Lung (tissue), 12 donors: ENCODE results near the gene EYS. TPM values are rescaled to one million over a fixed set of nuclear protein-coding genes. Genes with fewer than 3 reads are reported as not detected.

Experiments
- ATAC-seq: fragments of 200-7000 bp; cut with Tn5 transposase; one replicate; pipeline ENCODE4 v1.9.1; 2020; ENCODE audit warnings: moderate number of reproducible peaks; ENCODE audit not compliant: insufficient read depth, low FRiP score
- DNase-seq, 3 donors: peaks; one replicate each; pipeline ENCODE4 v3.0.0-alpha.2; 2013 to 2017
- H3K27ac ChIP-seq, 2 donors: one replicate each; pipeline ENCODE4 v1.5.1; 2013; ENCODE audit warnings: mild to moderate bottlenecking in 2 of 2, moderate library complexity in 2 of 2, control low read depth in 1 of 2, inconsistent platforms in 1 of 2, low read depth in 1 of 2, low read length in 1 of 2
- H3K27me3 ChIP-seq, 3 donors: one replicate each; pipeline ENCODE4 v1.5.1; 2013; ENCODE audit warnings: low read length in 2 of 3; ENCODE audit not compliant: control insufficient read depth in 3 of 3, insufficient read depth in 3 of 3
- H3K36me3 ChIP-seq, 4 donors: one replicate each; pipeline ENCODE4 v1.5.1; 2013; ENCODE audit warnings: low read length in 4 of 4, mild to moderate bottlenecking in 1 of 4, moderate library complexity in 1 of 4; ENCODE audit not compliant: control insufficient read depth in 4 of 4, insufficient read depth in 4 of 4
- H3K4me1 ChIP-seq, 5 donors: one replicate each; pipeline ENCODE4 v1.5.1; 2013; ENCODE audit warnings: low read length in 5 of 5, mild to moderate bottlenecking in 2 of 5, moderate library complexity in 1 of 5; ENCODE audit not compliant: control insufficient read depth in 5 of 5, insufficient read depth in 5 of 5
- H3K4me3 ChIP-seq: one replicate; pipeline ENCODE4 v1.5.1; 2013; ENCODE audit warnings: mild to moderate bottlenecking, control low read depth, moderate library complexity
- H3K9ac ChIP-seq, 2 donors: one replicate each; pipeline ENCODE4 v1.5.1; 2013; ENCODE audit warnings: low read length in 2 of 2, control low read depth in 1 of 2; ENCODE audit not compliant: insufficient read depth in 1 of 2
- H3K9me3 ChIP-seq, 4 donors: one replicate each; pipeline ENCODE4 v1.5.1; 2013; ENCODE audit warnings: low read length in 3 of 4, mild to moderate bottlenecking in 1 of 4, moderate library complexity in 1 of 4; ENCODE audit not compliant: control insufficient read depth in 4 of 4, insufficient read depth in 3 of 4
- WGBS, 2 donors: extraction: QIAGEN DNeasy Blood & Tissue Kit; methylation state at CpG; one replicate each; pipeline ENCODE4 v1.1.7; 2013; 5-methylcytosine and 5-hydroxymethylcytosine counted together
- polyA plus RNA-seq, 2 donors: library from polyadenylated mRNA; stranded (reverse); fragments of 200-250 nt; gene quantifications; one replicate each; pipeline ENCODE4 v1.2.1, GENCODE V29; 2013
- total RNA-seq, 2 donors: library from RNA; depleted of rRNA in 1 of 2; stranded (reverse); fragments of >200 nt in 1 of 2; gene quantifications; one replicate each; pipeline ENCODE4 v1.2.1, GENCODE V29; 2014 to 2021
- TF ChIP-seq, protein P1 (sequence below): IDR thresholded peaks from 2 replicates; pipeline ENCODE4 v1.5.1; 2012; ENCODE audit warnings: mild to moderate bottlenecking; ENCODE audit errors: control extremely low read depth, extremely low read depth
- donor health status: control.
- donor health status: control.
- donor health status: Bipolar disorder and iron deficiency.
- donor health status: healthy.
- donor health status: DM: yes; HTN: yes; CAD: no.

EYS gene
- total and polyA plus RNA-seq, 4 donors = 0.06 to 0.34 (median 0.12) TPM

DNA sequence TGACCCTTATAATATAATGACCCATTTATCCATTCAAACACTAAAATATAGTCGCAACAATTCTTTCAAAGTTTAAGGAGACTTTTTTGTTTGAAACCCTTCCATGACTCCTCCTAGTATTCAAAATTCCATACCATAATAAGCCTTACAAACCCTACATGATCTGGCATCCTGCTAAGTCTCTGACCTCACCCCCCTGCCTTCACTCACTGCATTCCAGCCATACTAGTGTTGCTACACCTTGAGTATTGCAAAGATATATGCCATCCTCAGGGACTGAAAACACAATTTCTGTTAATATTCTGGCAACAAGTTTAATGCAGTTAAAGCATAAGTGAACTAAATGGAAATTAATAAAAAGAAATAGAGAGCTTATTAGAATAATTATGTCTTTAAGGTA lies 168.4 kb downstream of the EYS start:
- WGBS, 2 donors = 91 to 94% methylated on average over 1 of the region's 1 CpG
- no peaks in the 10 kb centered on the region for H3K27me3 ChIP-seq
- no peak overlapping the region for H3K4me3 ChIP-seq
- no peak overlapping the region for H3K9ac ChIP-seq
- no peaks in the 10 kb centered on the region for H3K4me1 ChIP-seq
- no peak overlapping the region for H3K27ac ChIP-seq
- no peaks in the 10 kb centered on the region for H3K36me3 ChIP-seq
- H3K9me3 ChIP-seq = no peaks in the 10 kb centered on the region
- DNase-seq (no peak), ATAC-seq (no peak)
- TF ChIP-seq, protein P1, sequence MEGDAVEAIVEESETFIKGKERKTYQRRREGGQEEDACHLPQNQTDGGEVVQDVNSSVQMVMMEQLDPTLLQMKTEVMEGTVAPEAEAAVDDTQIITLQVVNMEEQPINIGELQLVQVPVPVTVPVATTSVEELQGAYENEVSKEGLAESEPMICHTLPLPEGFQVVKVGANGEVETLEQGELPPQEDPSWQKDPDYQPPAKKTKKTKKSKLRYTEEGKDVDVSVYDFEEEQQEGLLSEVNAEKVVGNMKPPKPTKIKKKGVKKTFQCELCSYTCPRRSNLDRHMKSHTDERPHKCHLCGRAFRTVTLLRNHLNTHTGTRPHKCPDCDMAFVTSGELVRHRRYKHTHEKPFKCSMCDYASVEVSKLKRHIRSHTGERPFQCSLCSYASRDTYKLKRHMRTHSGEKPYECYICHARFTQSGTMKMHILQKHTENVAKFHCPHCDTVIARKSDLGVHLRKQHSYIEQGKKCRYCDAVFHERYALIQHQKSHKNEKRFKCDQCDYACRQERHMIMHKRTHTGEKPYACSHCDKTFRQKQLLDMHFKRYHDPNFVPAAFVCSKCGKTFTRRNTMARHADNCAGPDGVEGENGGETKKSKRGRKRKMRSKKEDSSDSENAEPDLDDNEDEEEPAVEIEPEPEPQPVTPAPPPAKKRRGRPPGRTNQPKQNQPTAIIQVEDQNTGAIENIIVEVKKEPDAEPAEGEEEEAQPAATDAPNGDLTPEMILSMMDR = no peak

DNA sequence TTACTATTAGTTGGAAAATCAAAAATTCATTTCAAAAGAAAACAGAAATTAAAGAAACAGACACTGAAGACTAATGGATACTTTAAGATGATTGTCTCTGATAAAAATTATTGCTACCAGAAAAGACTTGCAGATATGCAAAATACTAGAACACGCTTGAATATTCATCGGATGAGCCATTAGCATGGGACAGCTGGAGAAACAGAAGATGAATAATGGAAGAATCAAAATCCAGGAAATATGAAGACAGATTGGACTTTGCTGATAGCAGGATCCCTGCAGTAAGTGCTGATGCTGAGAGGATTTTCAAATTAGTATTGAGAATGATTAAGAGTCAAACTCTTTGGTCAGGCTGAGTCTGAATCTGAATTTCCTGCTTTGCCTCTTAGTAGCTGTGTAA lies 169.4 kb downstream of the EYS start:
- TF ChIP-seq, protein P1 = no peak

GRCh38 chr6:65531533-65531932 lies 175.5 kb downstream of the EYS start:
- no peak overlapping the region for H3K9ac ChIP-seq
- H3K27me3 ChIP-seq = no peaks in the 10 kb centered on the region
- no peaks in the 10 kb centered on the region for H3K36me3 ChIP-seq
- H3K4me3 ChIP-seq = no peak overlapping the region
- ATAC-seq (no peak), DNase-seq (no peak)
- no peak overlapping the region for H3K27ac ChIP-seq
- H3K4me1 ChIP-seq = no peaks in the 10 kb centered on the region
- TF ChIP-seq, protein P1 = no peak
- no peaks in the 10 kb centered on the region for H3K9me3 ChIP-seq
- WGBS, 2 donors = 53 to 94% methylated on average over 3 of the region's 3 CpGs

More for the DNA sequence above, 169.4 kb downstream of the EYS start:
- Histone ChIP-seq H3K36me3 (no peaks in the 10 kb centered on the region), H3K27ac (no peak overlapping the region), H3K4me3 (no peak overlapping the region), H3K4me1 (no peaks in the 10 kb centered on the region), H3K9ac (no peak overlapping the region), H3K27me3 (no peaks in the 10 kb centered on the region), H3K9me3 (no peaks in the 10 kb centered on the region)
- WGBS, 2 donors = 91 to 96% methylated on average over 2 of the region's 2 CpGs
- ATAC-seq = no peak
- DNase-seq = no peak

DNA sequence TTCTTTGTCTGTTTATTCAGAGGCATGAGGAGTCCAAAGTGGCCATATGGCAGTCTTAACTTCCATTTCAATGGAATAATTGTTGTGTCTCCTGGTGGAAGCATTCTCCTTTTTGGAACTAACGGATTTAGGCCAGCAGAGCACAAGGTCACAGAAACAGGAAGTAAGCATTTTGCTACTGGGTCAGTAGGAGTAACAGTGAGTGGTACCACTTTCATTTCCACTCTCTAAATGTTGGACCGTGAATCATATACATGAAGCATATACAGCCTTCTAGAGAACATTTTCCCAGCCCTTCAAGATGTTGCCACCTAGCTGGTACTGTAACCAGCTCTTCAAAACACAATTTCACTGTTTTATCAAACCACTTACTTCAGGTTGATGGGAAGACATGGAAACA lies 182.8 kb downstream of the EYS start:
- Histone ChIP-seq H3K27me3 (no peaks in the 10 kb centered on the region), H3K36me3 (no peaks in the 10 kb centered on the region), H3K9ac (no peak overlapping the region), H3K9me3 (no peaks in the 10 kb centered on the region), H3K4me3 (no peak overlapping the region), H3K4me1 (no peaks in the 10 kb centered on the region), H3K27ac (no peak overlapping the region)
- TF ChIP-seq, protein P1 = no peak
- DNase-seq = no peak
- ATAC-seq = no peak
- 79 to 90% methylated on average over 2 of the region's 2 CpGs for WGBS, 2 donors
